Fibroblast of villous mesenchyme (primary cell): ENCODE measurements around the gene MADCAM1. TPM values are rescaled to one million over a fixed set of nuclear protein-coding genes. Genes with fewer than 3 reads are reported as not detected.
A peak's percentile ranks its signal among the peaks of the same experiment; 100 is the strongest.

Source experiments
- DNase-seq: peaks from one replicate; pipeline ENCODE4 v3.0.0-alpha.2; 2010; ENCODE audit warnings: low read depth
- H3K4me3 ChIP-seq: 2 replicates; pipeline ENCODE4 v1.5.1; 2011; ENCODE audit warnings: low read depth, mild to moderate bottlenecking, low read length
- total RNA-seq: library from RNA; depleted of rRNA; stranded (reverse); fragments of >200 nt; gene quantifications from 2 replicates; pipeline ENCODE4 v1.2.3, GENCODE V29; 2012
- TF ChIP-seq, protein P1 (sequence below): IDR thresholded peaks from 2 replicates; pipeline ENCODE4 v1.5.1; 2012; ENCODE audit warnings: low read depth, mild to moderate bottlenecking, low read length; ENCODE audit not compliant: insufficient read depth

Gene MADCAM1
- total RNA-seq, 1 donor = under 0.01 TPM

GRCh38 chr19:455031-455705 is 41.1 kb upstream of the MADCAM1 start:
- DNase-seq = no peak
- no peak overlapping the region for H3K4me3 ChIP-seq
- TF ChIP-seq, protein P1, sequence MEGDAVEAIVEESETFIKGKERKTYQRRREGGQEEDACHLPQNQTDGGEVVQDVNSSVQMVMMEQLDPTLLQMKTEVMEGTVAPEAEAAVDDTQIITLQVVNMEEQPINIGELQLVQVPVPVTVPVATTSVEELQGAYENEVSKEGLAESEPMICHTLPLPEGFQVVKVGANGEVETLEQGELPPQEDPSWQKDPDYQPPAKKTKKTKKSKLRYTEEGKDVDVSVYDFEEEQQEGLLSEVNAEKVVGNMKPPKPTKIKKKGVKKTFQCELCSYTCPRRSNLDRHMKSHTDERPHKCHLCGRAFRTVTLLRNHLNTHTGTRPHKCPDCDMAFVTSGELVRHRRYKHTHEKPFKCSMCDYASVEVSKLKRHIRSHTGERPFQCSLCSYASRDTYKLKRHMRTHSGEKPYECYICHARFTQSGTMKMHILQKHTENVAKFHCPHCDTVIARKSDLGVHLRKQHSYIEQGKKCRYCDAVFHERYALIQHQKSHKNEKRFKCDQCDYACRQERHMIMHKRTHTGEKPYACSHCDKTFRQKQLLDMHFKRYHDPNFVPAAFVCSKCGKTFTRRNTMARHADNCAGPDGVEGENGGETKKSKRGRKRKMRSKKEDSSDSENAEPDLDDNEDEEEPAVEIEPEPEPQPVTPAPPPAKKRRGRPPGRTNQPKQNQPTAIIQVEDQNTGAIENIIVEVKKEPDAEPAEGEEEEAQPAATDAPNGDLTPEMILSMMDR = no peak

- TF ChIP-seq, protein P1 = no peak
- DNase-seq = no peak
- H3K4me3 ChIP-seq = no peak overlapping the region
Measured at GRCh38 chr19:455851-456546, 40.3 kb upstream of the MADCAM1 start.

DNA sequence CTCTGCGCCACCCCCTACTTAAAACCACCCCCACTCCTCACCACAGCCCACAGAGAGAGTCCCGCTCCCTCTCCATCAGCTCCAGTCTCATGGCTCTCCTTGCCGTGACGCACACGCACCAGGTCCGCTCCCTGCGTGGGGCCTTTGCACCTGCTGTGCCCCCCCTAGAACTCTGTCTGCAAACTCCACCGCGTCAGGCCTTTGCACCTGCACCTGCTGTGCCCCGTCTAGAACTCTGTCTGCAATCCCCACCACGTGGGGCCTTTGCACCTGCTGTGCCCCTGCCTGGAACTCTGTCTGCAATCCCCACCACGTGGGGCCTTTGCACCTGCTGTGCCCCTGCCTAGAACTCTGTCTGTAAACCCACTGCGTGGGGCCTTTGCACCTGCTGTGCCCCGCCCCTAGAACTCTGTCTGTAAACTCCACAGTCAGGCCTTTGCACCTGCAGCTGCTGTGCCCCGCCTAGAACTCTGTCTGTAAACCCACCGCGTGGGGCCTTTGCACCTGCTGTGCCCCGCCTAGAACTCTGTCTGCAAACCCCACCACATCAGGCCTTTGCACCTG is 39.7 kb upstream of the MADCAM1 start:
- no peak for DNase-seq
- H3K4me3 ChIP-seq = no peak overlapping the region
- TF ChIP-seq, protein P1 = no peak

GRCh38 chr19:457636-458035 is 38.6 kb upstream of the MADCAM1 start:
- no peak overlapping the region for H3K4me3 ChIP-seq
- DNase-seq = no peak
- TF ChIP-seq, protein P1 = no peak

DNA sequence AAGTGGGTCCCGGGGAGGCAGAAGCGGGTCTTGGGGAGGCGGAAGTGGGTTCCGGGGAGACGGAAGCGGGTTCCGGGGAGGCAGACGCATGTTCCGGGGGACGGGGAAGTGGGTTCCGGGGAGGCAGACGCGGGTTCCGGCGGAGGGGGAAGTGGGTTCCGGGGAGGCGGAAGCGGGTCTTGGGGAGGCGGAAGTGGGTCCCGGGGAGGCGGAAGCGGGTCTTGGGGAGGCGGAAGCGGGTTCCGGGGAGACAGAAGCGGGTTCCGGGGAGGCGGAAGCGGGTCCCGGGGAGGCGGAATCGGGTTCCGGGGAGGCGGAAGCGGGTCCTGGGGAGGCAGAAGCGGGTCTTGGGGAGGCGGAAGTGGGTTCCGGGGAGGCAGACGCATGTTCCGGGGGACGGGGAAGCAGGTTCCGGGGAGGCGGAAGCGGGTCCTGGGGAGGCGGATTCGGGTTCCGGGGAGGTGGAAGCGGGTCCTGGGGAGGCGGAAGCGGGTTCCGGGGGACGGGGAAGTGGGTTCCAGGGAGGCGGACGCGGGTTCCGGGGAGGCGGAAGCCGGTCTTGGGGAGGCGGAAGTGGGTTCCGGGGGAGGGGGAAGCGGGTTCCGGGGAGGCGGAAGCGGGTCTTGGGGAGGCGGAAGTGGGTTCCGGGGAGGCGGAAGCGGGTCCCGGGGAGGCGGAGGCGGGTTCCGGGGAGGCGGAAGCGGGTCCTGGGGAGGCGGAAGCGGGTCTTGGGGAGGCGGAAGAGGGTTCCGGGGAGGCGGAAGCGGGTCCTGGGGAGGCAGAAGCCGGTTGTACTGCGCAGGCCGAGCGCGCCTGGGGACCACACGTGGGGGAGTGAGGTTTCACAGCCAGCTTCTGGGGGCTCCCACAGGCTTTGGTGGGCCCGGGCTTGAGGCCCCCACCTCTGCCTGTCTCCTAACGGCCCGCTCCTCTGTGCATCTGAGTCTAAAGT is 37.9 kb upstream of the MADCAM1 start:
- no peak overlapping the region for H3K4me3 ChIP-seq
- no peak for DNase-seq
- TF ChIP-seq, protein P1 = no peak

DNA sequence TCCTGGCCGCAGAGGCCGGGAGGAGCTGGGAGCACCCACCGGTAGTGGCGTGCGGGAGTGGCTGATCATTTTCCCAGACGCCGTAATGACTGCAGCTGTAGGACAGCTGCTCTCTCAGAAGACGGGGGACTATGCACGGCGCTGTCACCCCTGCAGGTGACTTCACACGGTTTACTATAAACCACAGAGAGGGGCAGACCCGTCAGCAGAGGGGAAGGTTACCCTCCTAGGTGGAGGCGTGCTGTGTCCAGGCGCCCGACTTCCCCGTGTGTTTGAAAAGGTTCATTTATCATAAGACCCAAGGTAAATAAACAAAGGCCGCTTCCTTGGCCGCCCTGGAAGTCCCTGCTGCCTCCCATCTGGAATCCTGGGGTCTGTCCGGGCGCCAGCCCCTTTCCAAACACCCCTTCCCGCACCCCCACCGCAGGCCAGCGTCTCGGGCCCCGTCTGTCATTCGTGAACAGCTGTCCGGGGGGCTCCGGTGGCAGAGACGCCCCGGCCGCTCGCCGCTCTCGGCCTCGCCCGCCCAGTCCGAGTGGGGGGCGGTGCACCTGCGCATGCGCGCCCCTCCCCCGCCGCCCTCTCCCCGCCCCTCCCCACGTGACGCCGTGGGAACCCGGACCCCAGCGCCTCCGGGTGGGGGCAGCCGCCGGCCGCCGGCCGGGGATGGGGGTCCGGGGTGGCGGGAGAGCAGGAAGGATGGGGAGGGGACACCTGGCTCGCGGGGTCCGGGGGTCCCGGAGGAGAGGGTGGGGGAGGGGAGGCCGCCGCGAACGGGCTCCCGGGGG is 36.4 kb upstream of the MADCAM1 start:
- DNase-seq = peak; percentile 62
- peak overlapping the region; percentile 73 for H3K4me3 ChIP-seq
- TF ChIP-seq, protein P1 = no peak
